HG03159 (cell line): ENCODE data around the gene IBA57.

Experiments used
- ATAC-seq: cut with Tn5 transposase; IDR thresholded peaks from one replicate; pipeline ENCODE4 v1.9.1; 2021; ENCODE audit warnings: mild to moderate bottlenecking, moderate library complexity; ENCODE audit not compliant: unreplicated experiment

Gene IBA57

DNA sequence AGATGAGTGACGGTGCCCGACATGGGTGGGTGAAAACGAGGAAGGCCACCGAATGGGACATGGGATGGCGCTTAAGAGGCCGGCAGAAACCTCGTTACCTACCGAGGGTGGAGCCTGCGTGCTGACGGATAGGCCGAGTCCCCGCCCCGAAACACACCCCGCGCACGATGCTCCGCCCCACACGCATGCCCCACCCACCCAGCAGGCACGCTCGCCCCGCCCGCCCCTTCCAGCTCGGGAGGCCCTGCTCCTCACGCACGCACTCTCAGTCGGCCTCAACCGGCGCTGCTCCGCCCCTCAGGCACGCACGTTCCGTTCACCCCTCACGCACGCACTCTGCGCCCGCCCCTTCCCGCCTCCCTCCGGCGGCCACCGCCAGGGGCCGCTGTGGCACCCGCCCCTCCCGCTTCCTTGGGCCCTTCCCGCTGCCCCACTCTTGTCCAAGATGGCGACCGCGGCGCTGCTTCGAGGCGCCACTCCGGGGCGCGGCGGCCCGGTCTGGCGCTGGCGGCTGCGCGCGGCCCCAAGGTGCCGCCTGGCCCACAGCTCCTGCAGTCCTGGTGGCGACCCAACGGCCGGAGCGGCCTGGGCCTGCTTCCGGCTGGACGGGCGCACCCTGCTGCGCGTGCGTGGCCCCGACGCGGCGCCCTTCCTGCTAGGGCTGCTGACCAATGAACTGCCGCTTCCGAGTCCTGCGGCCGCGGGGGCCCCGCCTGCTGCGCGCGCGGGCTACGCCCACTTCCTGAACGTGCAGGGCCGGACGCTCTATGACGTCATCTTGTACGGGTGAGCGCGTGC, at the start of gene IBA57:
TSS of gene IBA57 (plus strand) at position 433 of the 798 bp plus-strand sequence. CDS start at position 446, 13 bp downstream.
- peak; percentile 85 for ATAC-seq

DNA sequence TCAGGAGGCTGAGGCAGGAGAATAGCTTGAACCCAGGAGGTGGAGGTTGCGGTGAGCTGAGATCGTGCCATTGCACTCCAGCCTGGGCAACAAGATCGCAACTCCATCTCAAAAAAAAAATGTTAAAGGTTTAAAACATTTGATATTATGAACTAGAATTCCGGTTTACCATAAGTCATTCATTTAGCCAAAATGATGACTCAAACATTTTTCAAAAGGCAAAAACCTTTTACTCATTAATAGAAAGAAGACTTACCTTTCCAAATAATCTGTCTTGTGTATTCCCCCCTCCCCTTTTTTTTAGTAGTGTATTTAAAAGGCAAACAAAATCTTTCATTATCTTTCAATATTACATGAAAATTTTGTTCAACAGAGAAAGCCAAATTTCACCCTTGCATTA, 48.3 kb upstream of the IBA57 start:
- no peak for ATAC-seq

DNA sequence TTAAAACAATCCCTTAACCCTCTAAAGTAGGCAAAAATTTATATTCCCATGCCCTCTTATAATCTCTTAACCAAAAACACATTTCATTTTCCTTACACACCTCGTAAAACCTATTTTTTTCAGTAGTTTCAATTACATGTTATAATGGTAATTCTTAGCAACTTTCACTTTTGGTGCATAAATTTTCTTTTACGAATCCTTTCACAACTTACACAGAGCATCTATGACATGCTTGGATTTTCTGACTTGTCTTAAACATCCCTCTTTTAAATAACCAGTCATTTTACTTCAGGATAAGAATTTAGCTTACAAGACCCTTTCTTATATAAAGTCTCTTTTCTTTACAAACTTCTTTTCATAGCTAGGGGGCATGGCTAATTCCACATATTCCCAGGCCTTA, 47.6 kb upstream of the IBA57 start:
- ATAC-seq, result no peak

DNA sequence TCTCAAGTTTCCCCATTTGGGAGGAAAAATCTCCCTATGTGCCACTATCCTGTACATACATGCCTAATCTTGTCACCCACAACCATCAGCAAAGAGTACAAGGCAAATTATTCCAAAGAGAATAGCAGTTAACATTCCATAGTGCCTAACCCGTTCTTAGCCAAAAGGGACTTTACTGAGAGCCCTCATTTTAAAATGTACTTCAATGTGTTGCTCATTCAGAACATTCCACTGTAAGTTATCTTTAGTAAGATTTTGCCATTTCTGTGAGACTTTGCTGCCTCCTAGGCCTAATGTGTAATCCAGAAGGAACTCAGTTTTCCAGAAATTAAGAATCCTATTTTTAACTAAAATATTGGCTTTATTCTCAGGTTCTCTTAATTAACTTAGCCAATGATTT, 45.3 kb upstream of the IBA57 start:
- ATAC-seq, result no peak

DNA sequence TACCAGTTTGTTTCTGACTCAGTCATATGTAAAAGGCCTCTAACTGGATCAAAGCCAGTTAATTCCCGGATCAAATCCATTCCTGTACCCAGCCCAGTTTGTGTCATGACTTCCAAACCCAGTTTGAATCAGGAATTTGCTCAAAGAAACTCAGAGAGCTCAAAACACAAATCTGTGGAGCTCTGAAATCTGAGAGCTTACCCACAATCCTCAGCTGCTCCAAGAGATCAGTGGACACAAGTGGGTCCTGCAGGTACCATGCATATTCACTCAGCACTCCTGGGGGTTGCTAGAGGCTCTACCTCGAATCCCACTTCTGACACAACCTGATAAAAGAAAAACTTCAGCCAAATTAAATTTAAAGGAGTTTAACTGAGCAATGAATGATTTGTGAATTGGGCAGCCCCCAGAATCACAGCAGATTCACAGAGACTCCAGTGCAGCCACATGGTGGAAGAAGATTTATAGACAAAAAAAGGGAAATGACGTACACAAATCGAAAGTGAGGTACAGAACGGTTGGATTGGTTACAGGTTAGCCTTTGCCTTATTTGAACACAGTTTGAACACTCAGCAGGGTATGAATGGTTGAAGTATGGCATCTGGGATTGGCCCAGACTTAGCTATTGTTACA, 44.6 kb upstream of the IBA57 start:
- ATAC-seq, result no peak

GRCh38 chr1:228122921-228123441, 42.6 kb upstream of the IBA57 start:
- ATAC-seq, result no peak

DNA sequence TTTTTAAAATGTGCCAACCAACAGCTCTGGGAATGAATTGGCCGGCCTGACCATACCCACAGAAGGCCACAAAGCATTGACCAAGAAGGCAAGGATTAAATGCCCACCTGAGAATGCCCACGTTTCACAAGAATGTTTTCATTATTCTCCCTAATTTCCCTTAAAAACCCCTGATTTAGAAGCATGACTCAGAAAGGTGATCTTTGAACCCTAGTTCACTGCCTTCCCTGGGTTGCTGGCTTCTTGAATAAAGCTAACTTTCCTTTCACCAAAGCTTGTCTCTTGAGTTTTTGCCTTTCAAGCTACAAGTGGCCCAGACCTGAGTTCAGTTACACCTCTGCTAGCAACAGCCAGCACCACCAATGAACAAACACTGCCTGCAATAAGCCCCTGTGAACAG, 42.1 kb upstream of the IBA57 start:
- ATAC-seq, result no peak

DNA sequence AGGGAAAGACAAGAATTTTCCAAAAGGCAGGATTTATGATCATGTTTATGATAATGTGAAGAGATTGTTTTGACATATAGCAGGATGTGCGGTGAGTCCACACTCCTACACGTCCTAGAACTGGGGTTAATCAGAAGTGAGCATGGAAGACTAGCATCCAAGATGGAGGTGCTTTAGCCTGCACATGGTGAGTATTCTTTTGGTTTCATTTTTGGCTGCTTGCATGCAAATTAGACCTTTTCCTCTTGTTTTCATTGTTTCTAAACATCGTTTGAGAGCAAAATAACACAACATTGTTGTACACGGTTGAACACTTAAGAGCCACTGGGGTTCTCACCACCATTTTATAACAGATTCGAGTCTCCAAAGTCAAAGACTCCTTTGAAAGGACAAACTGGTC, 40.4 kb upstream of the IBA57 start:
- ATAC-seq, result no peak

- ATAC-seq, result no peak
Measured at GRCh38 chr1:228131766-228132165, 33.8 kb upstream of the IBA57 start.

DNA sequence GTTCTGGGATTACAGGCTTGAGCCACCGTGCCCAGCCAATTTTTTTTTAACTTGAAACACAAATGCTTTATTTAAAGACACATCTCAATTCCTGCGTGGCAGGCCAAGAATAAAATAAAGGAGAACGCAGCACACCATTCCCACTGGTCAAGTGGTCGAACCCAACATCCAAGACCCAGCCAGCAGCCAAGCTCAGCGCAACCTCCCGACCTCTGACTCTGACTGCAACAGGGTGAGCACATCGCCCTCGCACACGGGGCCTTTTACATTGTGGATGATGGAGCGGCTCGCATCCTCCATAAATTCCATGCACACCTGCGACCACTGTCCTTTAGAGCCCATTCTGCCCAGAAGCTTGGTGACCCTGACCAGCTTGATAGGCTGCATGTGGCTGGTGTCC, 31.0 kb upstream of the IBA57 start:
- ATAC-seq, result no peak

DNA sequence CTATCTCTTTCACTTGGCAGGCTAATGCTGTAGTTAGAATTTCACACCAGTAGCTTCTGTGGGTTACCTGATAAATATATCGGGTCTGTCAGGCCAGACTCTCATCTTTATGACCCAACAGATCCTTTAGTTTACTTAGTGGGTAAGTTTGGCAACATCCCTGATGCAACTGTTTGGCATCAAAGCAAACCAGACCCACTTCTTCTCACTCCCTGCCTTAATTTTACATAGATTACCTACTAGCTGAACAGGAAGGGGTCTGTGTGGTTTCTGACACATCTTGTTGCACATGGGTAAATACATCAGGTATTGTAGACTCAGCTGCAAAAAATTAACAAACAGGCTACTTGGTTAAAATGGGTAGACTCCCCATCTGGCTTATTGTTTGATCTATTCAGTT, 28.7 kb upstream of the IBA57 start:
- ATAC-seq, result no peak

- no peak for ATAC-seq
Measured at GRCh38 chr1:228139406-228139930, 26.1 kb upstream of the IBA57 start.

- peak; percentile 90 for ATAC-seq
Measured at GRCh38 chr1:228139931-228140723, 25.5 kb upstream of the IBA57 start, which contains the start of gene GUK1. Gene GUK1 (plus strand): TSS chr1:228140279. CDS start chr1:228140303, 24 bp downstream.

DNA sequence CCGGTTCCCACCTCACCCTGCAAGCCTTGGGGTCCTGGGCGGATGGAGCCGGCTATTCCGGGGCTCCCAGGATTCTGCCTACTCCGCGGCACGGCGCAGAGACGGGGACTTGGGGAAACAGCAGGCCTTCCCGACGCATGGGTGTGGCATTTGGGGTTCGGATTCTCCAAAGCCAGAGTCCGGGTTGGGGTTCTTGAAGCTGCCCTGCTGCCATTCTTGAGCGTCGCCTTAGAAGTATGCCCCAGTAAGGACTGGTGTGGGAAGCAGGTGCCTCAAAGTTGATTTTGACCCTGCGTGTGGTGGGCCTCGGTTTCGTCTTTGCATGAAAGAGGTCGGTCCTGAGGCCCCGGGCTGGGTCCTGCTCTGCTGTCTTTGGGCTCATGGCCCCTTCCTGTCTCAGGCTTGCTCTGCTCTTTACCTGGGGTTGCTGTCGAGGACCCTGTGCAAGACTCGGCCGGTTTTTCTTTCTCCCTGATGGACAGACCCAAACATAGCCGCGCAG, 24.8 kb upstream of the IBA57 start:
- ATAC-seq, result no peak

DNA sequence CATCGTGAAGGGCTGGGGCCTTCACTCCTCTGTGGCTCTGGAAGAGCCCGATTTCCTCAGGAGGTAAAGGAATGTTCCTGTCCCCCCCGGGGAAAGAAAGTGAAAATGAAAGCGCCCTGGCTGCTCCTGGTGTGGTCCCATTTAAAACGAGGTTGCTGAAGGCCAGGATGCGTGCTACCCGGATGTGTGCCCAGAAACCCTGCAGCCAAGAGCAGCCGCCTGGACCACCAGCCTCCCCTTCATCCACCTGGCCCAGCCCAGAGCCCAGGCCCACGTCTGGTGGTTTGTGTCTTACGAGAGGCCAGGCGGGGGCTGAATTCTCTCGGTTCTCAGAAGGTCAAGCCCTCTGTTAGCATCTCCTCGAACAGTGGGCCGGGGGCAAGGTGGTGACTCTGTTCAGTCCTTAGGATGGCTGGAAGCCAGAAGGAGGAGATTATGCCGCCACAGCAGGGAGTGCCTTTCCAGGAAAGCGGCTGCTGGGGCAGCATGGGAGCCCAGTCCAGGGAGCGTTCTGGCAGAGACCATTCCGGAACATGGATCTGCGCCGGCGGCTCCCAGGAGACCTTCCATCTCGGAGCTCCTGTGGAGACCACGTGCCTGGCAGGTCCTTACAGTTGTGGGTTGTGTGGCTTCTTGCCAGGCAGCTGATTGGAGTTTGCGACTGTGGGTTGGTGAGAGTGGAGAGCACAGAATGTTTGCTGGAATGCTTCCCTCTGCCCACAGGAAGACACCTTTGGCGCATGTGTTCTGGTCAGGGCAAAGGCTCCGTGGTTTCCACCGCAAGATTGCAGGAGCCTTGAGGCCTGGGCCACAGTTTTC, 24.2 kb upstream of the IBA57 start:
- no peak for ATAC-seq

DNA sequence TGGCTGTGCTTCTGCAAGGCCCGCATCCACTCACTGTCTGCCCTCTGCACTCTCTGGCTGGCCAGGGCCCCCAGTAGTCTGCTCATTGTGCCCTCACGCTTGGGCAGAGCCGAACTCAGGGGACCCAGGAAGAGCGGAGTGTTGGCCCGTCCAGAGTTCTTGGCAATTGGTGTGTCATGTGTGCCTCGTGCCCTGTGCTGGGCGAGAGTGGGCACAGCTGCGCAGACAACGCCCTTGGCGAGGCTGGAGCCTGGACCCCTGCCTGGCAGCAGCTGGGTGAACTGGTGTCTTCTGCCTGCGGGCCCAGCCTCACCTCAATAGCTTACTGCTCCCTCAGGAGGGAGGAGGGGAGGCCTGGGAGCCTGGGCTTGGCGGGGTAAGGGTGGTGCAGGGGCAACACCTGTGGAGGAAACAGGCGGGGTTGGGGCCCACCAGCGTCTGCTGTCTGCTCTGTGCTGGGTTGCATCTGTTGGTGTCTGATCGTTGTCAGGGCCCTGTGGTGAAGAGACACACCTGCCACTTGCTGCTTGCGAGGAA, 23.4 kb upstream of the IBA57 start:
- no peak for ATAC-seq

DNA sequence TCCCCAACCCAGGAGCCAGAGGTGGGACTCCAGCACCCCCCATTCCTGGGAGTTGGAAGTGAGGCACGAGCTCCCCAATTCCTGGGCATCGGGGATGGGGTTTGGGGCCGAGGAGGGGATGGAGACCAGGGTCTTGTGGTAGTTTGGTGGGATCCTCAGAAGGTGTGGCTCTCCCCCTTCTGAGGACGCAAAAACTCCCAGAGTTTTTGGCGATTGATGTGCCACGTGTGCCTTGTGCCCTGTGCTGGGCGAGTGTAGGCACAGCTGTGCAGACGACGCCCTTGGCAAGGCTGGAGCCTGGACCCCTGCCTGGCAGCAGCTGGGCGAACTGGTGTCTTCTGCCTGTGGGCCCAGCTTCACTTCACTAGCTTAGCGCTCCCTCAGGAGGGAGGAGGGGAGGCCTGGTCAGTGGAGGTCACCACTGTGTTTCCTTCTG, 22.9 kb upstream of the IBA57 start:
- ATAC-seq, result no peak

- ATAC-seq, result no peak
Measured at GRCh38 chr1:228143480-228144192, 22.0 kb upstream of the IBA57 start.
